ENCODE data around the gene MCRIP1.

The MCRIP1 gene

GRCh38 chr17:81802856-81803643 is 30.0 kb downstream of the MCRIP1 start:
- DNase-seq: no peak

GRCh38 chr17:81802048-81802758 is 30.9 kb downstream of the MCRIP1 start:
- DNase-seq: no peak

GRCh38 chr17:81801327-81801726 is 31.8 kb downstream of the MCRIP1 start:
- no peak for DNase-seq

GRCh38 chr17:81794509-81794908 is 38.6 kb downstream of the MCRIP1 start:
- DNase-seq: no peak

GRCh38 chr17:81794074-81794476 is 39.0 kb downstream of the MCRIP1 start:
- DNase-seq: no peak

DNA sequence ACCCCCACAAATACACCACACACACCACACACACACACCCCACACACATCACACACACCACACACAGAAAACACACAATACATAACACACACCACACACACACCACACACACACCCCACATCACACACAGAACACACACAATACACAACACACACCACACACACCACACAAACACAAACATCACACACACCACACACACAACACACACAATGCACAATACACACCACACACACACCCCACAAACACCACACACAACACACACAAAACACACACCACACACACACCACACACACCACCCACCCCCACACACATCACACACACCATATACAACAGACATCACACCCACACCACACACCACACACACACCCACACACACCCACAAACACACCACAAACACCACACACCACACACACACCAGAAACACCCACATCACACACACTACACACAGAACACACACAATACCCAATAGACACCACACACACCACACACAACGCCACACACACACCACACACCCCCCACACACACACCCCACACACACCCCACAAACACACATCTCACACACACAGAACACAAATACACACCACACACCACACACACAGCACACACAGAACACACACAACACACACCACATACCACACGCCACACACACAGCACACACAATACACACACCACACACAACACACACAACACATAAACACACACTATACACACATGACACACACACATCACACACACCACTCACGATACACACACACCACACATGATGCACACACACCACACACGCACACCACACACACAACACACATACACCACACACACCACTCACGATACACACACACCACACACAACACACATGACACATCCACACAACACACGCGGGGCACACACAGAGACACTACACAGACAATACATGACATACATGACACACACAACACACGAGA is 40.1 kb downstream of the MCRIP1 start:
- DNase-seq: no peak

All from cortex of kidney (tissue), 1 donor.